Measurements from ENCODE around the gene TNNC1. TPM values are rescaled to one million over a fixed set of nuclear protein-coding genes. Genes with fewer than 3 reads are reported as not detected.

Gene TNNC1
- total RNA-seq, 2 experiments from 2014 or later = 4.8 to 5.9 TPM

- Mint-ChIP-seq H3K9me3 (no peaks in the 10 kb centered on the region), H3K36me3 (ENCODE audit: low read depth) (no peaks in the 10 kb centered on the region), H3K27ac (no peak overlapping the region), H3K27me3 (no peaks in the 10 kb centered on the region), H3K4me3 (no peak overlapping the region), H3K4me1 (ENCODE audit: low read depth) (no peaks in the 10 kb centered on the region)
- ATAC-seq (no peak), DNase-seq (no peak)
- CTCF ChIA-PET = interaction anchor here (1.3 kb wide), 2 partner anchors 23 to 50 kb away, joined by 3 read pairs; no protein-coding TSS in a partner anchor
- POLR2A ChIA-PET = interaction anchor here (1.0 kb wide), 1 partner anchor 10 kb away, joined by 3 read pairs; no protein-coding TSS in a partner anchor
- intact Hi-C loops (cut with micrococcal nuclease) = no loop called here
- TF ChIP-seq, protein P1, sequence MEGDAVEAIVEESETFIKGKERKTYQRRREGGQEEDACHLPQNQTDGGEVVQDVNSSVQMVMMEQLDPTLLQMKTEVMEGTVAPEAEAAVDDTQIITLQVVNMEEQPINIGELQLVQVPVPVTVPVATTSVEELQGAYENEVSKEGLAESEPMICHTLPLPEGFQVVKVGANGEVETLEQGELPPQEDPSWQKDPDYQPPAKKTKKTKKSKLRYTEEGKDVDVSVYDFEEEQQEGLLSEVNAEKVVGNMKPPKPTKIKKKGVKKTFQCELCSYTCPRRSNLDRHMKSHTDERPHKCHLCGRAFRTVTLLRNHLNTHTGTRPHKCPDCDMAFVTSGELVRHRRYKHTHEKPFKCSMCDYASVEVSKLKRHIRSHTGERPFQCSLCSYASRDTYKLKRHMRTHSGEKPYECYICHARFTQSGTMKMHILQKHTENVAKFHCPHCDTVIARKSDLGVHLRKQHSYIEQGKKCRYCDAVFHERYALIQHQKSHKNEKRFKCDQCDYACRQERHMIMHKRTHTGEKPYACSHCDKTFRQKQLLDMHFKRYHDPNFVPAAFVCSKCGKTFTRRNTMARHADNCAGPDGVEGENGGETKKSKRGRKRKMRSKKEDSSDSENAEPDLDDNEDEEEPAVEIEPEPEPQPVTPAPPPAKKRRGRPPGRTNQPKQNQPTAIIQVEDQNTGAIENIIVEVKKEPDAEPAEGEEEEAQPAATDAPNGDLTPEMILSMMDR (IDR thresholded peaks at IDR 0.05) = no peak
These were observed 44.6 kb upstream of the TNNC1 start for GRCh38 chr3:52498137-52499054.

- H3K9me3 Mint-ChIP-seq = no peaks in the 10 kb centered on the region
- DNase-seq (no peak), ATAC-seq (no peak)
- H3K36me3 Mint-ChIP-seq (ENCODE audit: low read depth) = peaks cover 8% of the 10 kb centered on the region
- CTCF ChIA-PET = no interaction called here
- TF ChIP-seq, protein P1 (IDR thresholded peaks at IDR 0.05) = no peak
- H3K27me3 Mint-ChIP-seq = no peaks in the 10 kb centered on the region
- H3K4me1 Mint-ChIP-seq (ENCODE audit: low read depth) = no peaks in the 10 kb centered on the region
- POLR2A ChIA-PET = interaction anchor here (0.7 kb wide), 1 partner anchor 8 kb away, joined by 3 read pairs; no protein-coding TSS in a partner anchor
- H3K4me3 Mint-ChIP-seq = no peak overlapping the region
- intact Hi-C loops (cut with micrococcal nuclease) = no loop called here
- H3K27ac Mint-ChIP-seq = no peak overlapping the region
These were observed 42.1 kb upstream of the TNNC1 start for GRCh38 chr3:52495777-52496602.

DNA sequence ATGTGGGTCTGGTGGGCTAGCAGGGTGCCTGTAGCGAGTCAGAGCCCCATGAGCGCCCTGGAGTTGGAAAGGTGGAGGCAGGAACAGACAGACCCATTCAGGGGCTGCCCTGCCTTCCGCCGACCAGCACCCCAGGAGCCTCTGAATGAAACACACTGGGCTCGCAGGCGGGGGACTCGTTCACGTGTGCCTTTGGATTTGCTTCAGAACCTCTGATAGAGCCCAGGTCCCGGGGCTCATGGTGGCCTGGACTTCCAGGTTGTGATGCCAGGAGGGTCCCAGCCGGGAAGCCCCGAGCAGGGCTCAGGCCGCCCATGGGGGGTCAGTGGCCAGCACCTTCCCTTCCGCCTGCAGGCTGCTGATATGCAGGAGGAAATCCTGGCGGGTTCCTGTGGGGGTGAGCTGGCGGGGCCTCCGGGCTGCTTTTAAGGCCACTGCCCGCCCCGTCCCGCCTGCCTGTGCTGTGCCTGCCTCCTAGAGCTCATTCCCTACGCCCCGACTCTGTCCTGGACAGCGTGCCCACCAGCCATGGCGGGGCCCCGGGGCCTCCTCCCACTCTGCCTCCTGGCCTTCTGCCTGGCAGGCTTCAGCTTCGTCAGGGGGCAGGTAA lies 41.1 kb upstream of the TNNC1 start, which contains the start of gene STAB1:
TSS of gene STAB1 (plus strand) at position 453 of the 610 bp plus-strand sequence. CDS start at position 529, 76 bp downstream.
- ChIA-PET POLR2A (interaction anchor here (0.7 kb wide), 1 partner anchor 9 kb away, joined by 3 read pairs; no protein-coding TSS in a partner anchor), CTCF (interaction anchor here (1.1 kb wide), 1 partner anchor 25 kb away, joined by 3 read pairs; no protein-coding TSS in a partner anchor)
- H3K4me1 Mint-ChIP-seq (ENCODE audit: low read depth) = no peaks in the 10 kb centered on the region
- TF ChIP-seq, protein P1 (IDR thresholded peaks at IDR 0.05) = no peak
- ATAC-seq = no peak
- no peak within 1 kb of the TSS for H3K27ac Mint-ChIP-seq
- peaks cover 8% of the 10 kb centered on the region for H3K36me3 Mint-ChIP-seq (ENCODE audit: low read depth)
- DNase-seq = no peak
- no peak within 1 kb of the TSS for H3K4me3 Mint-ChIP-seq
- no peaks in the 10 kb centered on the region for H3K9me3 Mint-ChIP-seq
- H3K27me3 Mint-ChIP-seq = no peaks in the 10 kb centered on the region
- intact Hi-C loops (cut with micrococcal nuclease) = no loop called here

DNA sequence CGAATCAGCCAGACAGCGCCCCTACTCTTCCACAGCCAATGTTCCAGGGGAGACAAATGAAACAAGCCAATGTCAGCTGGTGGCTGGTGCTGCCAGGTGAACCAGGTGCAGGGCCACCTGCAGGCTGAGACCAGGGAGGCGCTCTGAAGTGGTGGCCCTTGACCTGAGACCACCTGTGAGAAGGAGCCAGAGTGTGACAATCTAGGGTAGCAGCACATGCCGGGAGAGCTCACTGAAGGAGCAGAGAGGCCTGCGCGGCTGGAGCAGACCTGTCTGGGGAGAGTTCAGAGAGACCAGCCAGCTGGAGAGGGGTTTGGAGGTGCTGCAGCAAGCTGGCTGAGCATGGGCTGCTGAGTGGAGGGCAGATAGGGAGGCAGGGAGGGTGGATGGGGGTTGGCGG lies 40.6 kb upstream of the TNNC1 start:
- intact Hi-C loops (cut with micrococcal nuclease) = no loop called here
- Mint-ChIP-seq H3K27ac (no peak overlapping the region), H3K27me3 (no peaks in the 10 kb centered on the region), H3K36me3 (ENCODE audit: low read depth) (peaks cover 8% of the 10 kb centered on the region), H3K9me3 (no peaks in the 10 kb centered on the region), H3K4me3 (no peak overlapping the region), H3K4me1 (ENCODE audit: low read depth) (no peaks in the 10 kb centered on the region)
- ChIA-PET CTCF (interaction anchor here (1.1 kb wide), 1 partner anchor 25 kb away, joined by 3 read pairs; no protein-coding TSS in a partner anchor), POLR2A (no interaction called here)
- TF ChIP-seq, protein P1 (IDR thresholded peaks at IDR 0.05) = no peak
- DNase-seq (no peak), ATAC-seq (no peak)

All from activated CD8-positive, alpha-beta T cell treated with anti-CD3 and anti-CD28 coated beads for 36 hours (primary cell).